Kidney glomerular epithelial cell (primary cell): ENCODE measurements around the gene LY6G5B.
"Not testable (repeated sequence)": the region's sequence is repeated elsewhere in the genome, so short reads cannot be mapped to it uniquely, and the experiment has no call there.

ENCODE experiments used
- DNase-seq: peaks from one replicate; lab custom pipeline; 2025; lab: John Stamatoyannopoulos, UW

The LY6G5B gene

GRCh38 chr6:31691078-31691463, 21.3 kb downstream of the LY6G5B start:
- no peak for DNase-seq

GRCh38 chr6:31691564-31692108, 21.9 kb downstream of the LY6G5B start:
- DNase-seq: no peak

GRCh38 chr6:31692353-31692752, 22.6 kb downstream of the LY6G5B start:
- DNase-seq: no peak

GRCh38 chr6:31692886-31693285, 23.1 kb downstream of the LY6G5B start:
- no peak for DNase-seq

GRCh38 chr6:31693535-31693934, 23.8 kb downstream of the LY6G5B start:
- no peak for DNase-seq

GRCh38 chr6:31697555-31697954, 27.8 kb downstream of the LY6G5B start:
- no peak for DNase-seq

- no peak for DNase-seq
These were observed 31.1 kb downstream of the LY6G5B start for GRCh38 chr6:31700740-31701401.

- no peak for DNase-seq
These were observed 32.1 kb downstream of the LY6G5B start for GRCh38 chr6:31701666-31702404.

GRCh38 chr6:31702405-31702818, 32.6 kb downstream of the LY6G5B start:
- no peak for DNase-seq

GRCh38 chr6:31702819-31703716, 33.3 kb downstream of the LY6G5B start, which contains the start of gene ABHD16A:
Gene ABHD16A, minus strand, starts transcription at chr6:31703324. Its CDS starts 43 bp downstream, at chr6:31703281.
- peak; percentile 93 for DNase-seq

GRCh38 chr6:31705931-31706330, 36.2 kb downstream of the LY6G5B start:
- no peak for DNase-seq

- no peak for DNase-seq
These were observed 36.8 kb downstream of the LY6G5B start, which contains the start of gene LY6G6F for GRCh38 chr6:31706599-31706998. Gene LY6G6F, plus strand, starts transcription at chr6:31706866. Its CDS starts 41 bp downstream, at chr6:31706907.

- DNase-seq: no peak
These were observed 37.9 kb downstream of the LY6G5B start for GRCh38 chr6:31707701-31708100.

- no peak for DNase-seq
These were observed 38.4 kb downstream of the LY6G5B start for GRCh38 chr6:31708224-31708623.

- DNase-seq: not testable (repeated sequence)
These were observed 39.4 kb downstream of the LY6G5B start for GRCh38 chr6:31709157-31709556.

- no peak for DNase-seq
These were observed 40.9 kb downstream of the LY6G5B start for GRCh38 chr6:31710523-31711219.

GRCh38 chr6:31711233-31711632, 41.5 kb downstream of the LY6G5B start:
- DNase-seq: no peak

GRCh38 chr6:31712296-31712695, 42.5 kb downstream of the LY6G5B start:
- no peak for DNase-seq

GRCh38 chr6:31713465-31713864, 43.7 kb downstream of the LY6G5B start:
- DNase-seq: no peak

- no peak for DNase-seq
These were observed 44.4 kb downstream of the LY6G5B start for GRCh38 chr6:31713991-31714684.
